RWPE1 (cell line): ENCODE measurements around the gene CACNA2D4.

ENCODE experiments used
- CTCF ChIA-PET: fragments of 350-600 bp; sonication (Branson Sonifier 250); formaldehyde crosslinking; extraction: SDS; loops from one replicate; lab custom pipeline; 2021; lab: Yijun Ruan, JAX
- POLR2A ChIA-PET: fragments of 400-600 bp; formaldehyde crosslinking; extraction: SDS; loops from one replicate; lab custom pipeline; 2020; ENCODE audit warnings: antibody characterized with exemption; ENCODE audit not compliant: low non-redundant PET; lab: Yijun Ruan, JAX
- DNase-seq: peaks from one replicate; pipeline ENCODE4 v3.0.0; 2012; ENCODE audit warnings: low spot score
- H3K27ac ChIP-seq: fragments of 450-650 bp; 2 replicates; pipeline ENCODE4 v1.5.1; 2017
- TF ChIP-seq, protein P1 (sequence below): fragments of 450-650 bp; conservative IDR thresholded peaks from 2 replicates; pipeline ENCODE4 v1.5.1; 2017; ENCODE audit warnings: low read depth, mild to moderate bottlenecking

CACNA2D4 gene

DNA sequence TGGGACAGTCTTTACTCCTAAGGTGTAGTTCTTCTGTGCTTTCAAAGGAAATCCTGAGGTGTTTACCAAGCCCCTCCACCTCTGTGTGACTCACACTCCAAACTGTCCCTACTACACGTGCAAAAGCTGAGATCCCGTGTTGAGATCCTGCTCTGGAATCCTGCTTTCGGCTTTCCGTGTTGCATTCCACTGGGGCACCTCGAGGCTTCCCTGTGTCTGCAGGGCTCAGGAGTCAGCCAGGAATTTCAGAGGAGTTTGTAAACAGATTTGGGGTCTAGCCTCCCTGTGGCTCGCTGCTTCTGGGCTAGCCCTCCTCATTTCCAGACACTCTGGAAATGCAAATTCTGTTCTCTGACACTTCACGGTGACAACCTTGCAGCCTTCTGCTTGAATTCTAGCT, 48.4 kb downstream of the CACNA2D4 start:
- H3K27ac ChIP-seq, result no peak overlapping the region
- TF ChIP-seq, protein P1, sequence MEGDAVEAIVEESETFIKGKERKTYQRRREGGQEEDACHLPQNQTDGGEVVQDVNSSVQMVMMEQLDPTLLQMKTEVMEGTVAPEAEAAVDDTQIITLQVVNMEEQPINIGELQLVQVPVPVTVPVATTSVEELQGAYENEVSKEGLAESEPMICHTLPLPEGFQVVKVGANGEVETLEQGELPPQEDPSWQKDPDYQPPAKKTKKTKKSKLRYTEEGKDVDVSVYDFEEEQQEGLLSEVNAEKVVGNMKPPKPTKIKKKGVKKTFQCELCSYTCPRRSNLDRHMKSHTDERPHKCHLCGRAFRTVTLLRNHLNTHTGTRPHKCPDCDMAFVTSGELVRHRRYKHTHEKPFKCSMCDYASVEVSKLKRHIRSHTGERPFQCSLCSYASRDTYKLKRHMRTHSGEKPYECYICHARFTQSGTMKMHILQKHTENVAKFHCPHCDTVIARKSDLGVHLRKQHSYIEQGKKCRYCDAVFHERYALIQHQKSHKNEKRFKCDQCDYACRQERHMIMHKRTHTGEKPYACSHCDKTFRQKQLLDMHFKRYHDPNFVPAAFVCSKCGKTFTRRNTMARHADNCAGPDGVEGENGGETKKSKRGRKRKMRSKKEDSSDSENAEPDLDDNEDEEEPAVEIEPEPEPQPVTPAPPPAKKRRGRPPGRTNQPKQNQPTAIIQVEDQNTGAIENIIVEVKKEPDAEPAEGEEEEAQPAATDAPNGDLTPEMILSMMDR, result no peak
- ChIA-PET CTCF (interaction anchor here (0.9 kb wide), 1 partner anchor 14 kb away, joined by 3 read pairs; no protein-coding TSS in a partner anchor), POLR2A (no interaction called here)
- DNase-seq, result no peak

DNA sequence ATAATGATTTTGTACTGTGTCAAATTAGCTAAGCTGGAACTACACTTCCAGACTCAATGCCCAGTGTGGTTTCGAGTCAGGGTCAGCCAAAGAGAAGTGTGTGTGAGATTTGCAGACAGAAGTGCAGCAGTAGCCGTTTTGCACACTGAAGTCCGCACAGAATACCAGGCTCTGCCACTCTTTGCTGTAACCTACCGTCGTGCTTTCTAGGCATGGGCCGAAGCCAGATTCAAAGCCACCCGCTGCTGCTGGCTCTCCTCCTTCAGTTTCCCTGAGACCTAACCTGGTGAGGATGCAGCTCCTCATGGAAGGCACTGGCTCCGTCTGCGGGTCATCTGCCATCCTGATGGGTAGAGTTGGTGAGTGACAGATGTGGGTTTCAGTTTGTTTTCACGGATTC, 49.3 kb downstream of the CACNA2D4 start:
- CTCF ChIA-PET, result no interaction called here
- no peak overlapping the region for H3K27ac ChIP-seq
- POLR2A ChIA-PET, result no interaction called here
- DNase-seq, result no peak
- TF ChIP-seq, protein P1, result no peak

DNA sequence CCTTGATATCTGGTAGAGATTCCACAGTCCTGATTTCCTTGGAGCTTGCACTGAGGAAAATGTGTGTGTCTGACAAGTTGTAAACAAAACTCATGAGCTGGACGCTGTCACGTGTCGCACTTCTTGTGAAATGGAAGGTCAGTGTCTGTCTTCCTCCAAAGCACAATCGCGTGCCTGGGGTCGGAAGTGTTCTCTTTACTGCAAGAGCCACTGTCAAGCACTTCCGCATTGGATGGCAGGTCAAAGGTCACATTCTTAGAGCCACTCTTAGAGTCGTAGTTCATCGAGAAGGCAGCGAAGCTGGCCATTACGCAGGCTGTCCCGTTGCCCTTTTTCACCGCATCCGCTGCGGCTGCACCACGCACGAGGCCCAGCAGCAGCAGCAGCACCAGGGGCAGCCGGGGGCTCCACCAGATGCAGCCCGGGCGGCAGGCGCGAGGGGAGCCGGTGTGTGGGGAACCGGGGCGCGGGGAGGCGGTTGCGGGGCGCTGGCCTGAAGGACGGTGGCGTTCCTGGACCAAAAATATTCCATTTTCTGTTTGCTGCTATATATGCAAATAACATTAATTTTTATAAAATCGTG, 53.1 kb downstream of the CACNA2D4 start:
- ChIA-PET POLR2A (no interaction called here), CTCF (no interaction called here)
- TF ChIP-seq, protein P1, result no peak
- H3K27ac ChIP-seq, result no peak overlapping the region
- no peak for DNase-seq

DNA sequence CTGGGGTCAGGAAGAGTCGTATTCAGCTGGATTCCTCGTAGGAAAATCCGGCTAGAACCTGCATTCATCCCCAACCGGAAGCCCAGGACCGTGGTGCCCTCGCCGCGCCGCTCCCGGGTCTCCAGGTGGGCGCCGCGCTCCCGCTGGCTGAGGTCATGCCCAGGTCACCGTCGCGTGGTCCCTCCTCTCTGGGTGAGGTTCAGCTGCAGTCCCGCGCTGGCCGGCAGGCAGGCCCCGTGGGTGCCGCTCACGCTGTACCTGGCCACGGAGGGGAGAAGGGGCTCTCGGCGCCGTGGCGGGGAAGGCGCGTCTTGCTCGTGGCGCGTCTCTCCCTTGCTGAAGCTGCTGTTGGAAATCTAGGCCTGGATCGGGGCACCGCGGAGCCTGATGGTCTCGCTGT, 53.6 kb downstream of the CACNA2D4 start:
- TF ChIP-seq, protein P1, result no peak
- ChIA-PET POLR2A (no interaction called here), CTCF (no interaction called here)
- no peak overlapping the region for H3K27ac ChIP-seq
- no peak for DNase-seq

DNA sequence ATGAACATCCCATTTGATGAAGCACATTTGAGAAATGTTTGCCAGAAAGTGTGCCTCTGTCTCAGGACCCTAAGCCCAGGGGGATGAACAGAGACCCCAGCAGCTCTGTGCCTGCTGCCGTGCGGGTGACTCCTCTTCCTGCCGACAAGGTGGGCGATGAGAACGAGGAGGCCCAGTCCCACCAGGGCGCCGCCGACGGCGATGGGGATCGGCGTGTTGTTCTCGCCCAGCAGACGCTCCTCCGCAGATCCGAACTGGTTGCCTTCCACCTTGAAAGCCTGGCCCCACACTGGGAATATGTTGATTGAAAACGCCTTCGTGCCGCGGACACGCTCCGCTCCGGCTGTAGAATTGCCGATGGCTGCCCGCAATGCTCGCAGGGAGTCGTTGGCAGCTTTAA, 54.0 kb downstream of the CACNA2D4 start:
- no peak for DNase-seq
- no peak overlapping the region for H3K27ac ChIP-seq
- ChIA-PET CTCF (no interaction called here), POLR2A (no interaction called here)
- TF ChIP-seq, protein P1, result no peak

DNA sequence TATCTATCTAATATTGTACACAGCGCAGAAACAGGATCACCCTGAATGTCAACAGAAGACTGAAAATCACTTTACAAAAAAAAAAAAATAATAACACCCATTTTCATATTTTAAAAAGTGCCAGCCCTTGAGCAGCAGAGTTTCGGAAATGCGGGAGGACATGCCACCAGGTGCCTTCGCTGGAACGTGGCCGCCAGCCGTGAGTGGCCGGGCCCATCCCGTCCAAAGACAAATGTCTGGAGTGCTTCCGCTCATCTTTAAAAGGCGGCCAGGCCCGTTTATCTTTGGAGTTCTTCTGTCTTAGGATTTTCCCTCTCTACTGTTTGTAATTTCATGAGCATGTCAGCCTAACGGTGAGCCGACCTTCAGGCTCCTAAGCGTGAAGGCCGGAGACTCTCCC, 54.6 kb downstream of the CACNA2D4 start:
- POLR2A ChIA-PET, result no interaction called here
- CTCF ChIA-PET, result no interaction called here

More for the DNA sequence above, 54.6 kb downstream of the CACNA2D4 start:
- H3K27ac ChIP-seq, result no peak overlapping the region
- TF ChIP-seq, protein P1, result no peak
- DNase-seq, result no peak
